Endothelial cell of umbilical vein (primary cell): ENCODE data around the gene RBM39. TPM values are rescaled to one million over a fixed set of nuclear protein-coding genes. Genes with fewer than 3 reads are reported as not detected.

ENCODE experiments used
- BruUV-seq: library from RNA; stranded (reverse); fragments of 400-500 nt; replicated peaks from 2 replicates; lab custom pipeline; 2021; lab: Mats Ljungman, UMichigan
- CTCF ChIA-PET: fragments of 300-600, 350-600 bp; sonication (Branson Sonifier 250); formaldehyde crosslinking; loops from one replicate; lab custom pipeline; 2021; ENCODE audit warnings: antibody characterized with exemption, inconsistent platforms; lab: Charles Lee
- POLR2A ChIA-PET: fragments of 300-600, 350-600 bp; sonication (Branson Sonifier 250); formaldehyde crosslinking; loops from one replicate; lab custom pipeline; 2021; ENCODE audit warnings: antibody characterized with exemption, inconsistent platforms; lab: Charles Lee
- DNase-seq: peaks from one replicate; pipeline ENCODE4 v3.0.0-alpha.2; 2011; ENCODE audit warnings: low read depth, low spot score
- FAIRE-seq: peaks from 2 replicates; lab custom pipeline; 2011; peaks lifted over from hg19 to GRCh38; lab: Jason Lieb, UNC
- H2AFZ ChIP-seq: 2 replicates; pipeline ENCODE4 v1.6.0; 2012; ENCODE audit warnings: low read depth, low read length, control low read depth, inconsistent platforms
- H3K27ac ChIP-seq: 2 replicates; pipeline ENCODE4 v1.5.1; 2011; ENCODE audit warnings: low read depth, mild to moderate bottlenecking, control low read depth, low read length, moderate library complexity; ENCODE audit not compliant: insufficient read depth
- H3K27me3 ChIP-seq, 2 experiments: 2 replicates each; pipeline versions ENCODE4 v1.6.0 to v1.6.1; 2011; ENCODE audit warnings: low read length in 2 of 2, mixed read lengths in 1 of 2; ENCODE audit not compliant: control insufficient read depth in 2 of 2, insufficient read depth in 2 of 2
- H3K36me3 ChIP-seq, 2 experiments: 2 replicates in 1 of 2; 3 replicates in 1 of 2; pipeline ENCODE4 v1.5.1; 2011; ENCODE audit warnings: low read length in 2 of 2, mild to moderate bottlenecking in 1 of 2, moderate library complexity in 1 of 2; ENCODE audit not compliant: control insufficient read depth in 2 of 2, insufficient read depth in 2 of 2; ENCODE audit errors: extremely low read depth in 1 of 2
- H3K4me1 ChIP-seq: 3 replicates; pipeline ENCODE4 v1.5.1; 2011; ENCODE audit warnings: mild to moderate bottlenecking, low read length; ENCODE audit not compliant: control insufficient read depth, insufficient read depth; ENCODE audit errors: extremely low read depth
- H3K4me2 ChIP-seq: 2 replicates; pipeline ENCODE4 v1.6.1; 2011; ENCODE audit warnings: low read length, control low read depth, mixed read lengths; ENCODE audit not compliant: insufficient read depth
- H3K4me3 ChIP-seq, 3 experiments: fragments of 200-600 bp in 1 of 3; sonication (generic), shearing (Covaris generic) in 1 of 3; replicated peaks in 1 of 3; 2 replicates each; pipeline ENCODE4 v1.5.1; 2011 to 2016; ENCODE audit warnings: control low read depth in 3 of 3, low read length in 3 of 3, mild to moderate bottlenecking in 2 of 3, inconsistent platforms in 1 of 3, low read depth in 1 of 3, moderate library complexity in 1 of 3; ENCODE audit not compliant: insufficient read depth in 1 of 3
- H3K79me2 ChIP-seq: 2 replicates; pipeline ENCODE4 v1.6.0; 2012; ENCODE audit warnings: low read length, inconsistent platforms; ENCODE audit not compliant: control insufficient read depth, insufficient read depth
- H3K9ac ChIP-seq: replicated peaks from 2 replicates; pipeline ENCODE3; 2011; ENCODE audit warnings: low read length, control low read depth; ENCODE audit not compliant: insufficient read depth; ENCODE audit errors: extremely low read depth
- H3K9me1 ChIP-seq: replicated peaks from 3 replicates; pipeline ENCODE4 v1.6.0; 2011; ENCODE audit warnings: mild to moderate bottlenecking, low read length; ENCODE audit not compliant: control insufficient read depth, insufficient read depth; ENCODE audit errors: extremely low read depth
- H3K9me3 ChIP-seq: replicated peaks from 2 replicates; pipeline ENCODE4 v1.5.1; 2012; ENCODE audit warnings: low read length, inconsistent platforms; ENCODE audit not compliant: control insufficient read depth, insufficient read depth
- H4K20me1 ChIP-seq: replicated peaks from 2 replicates; pipeline ENCODE3; 2011; ENCODE audit warnings: mild to moderate bottlenecking, low read length; ENCODE audit not compliant: control insufficient read depth, insufficient read depth; ENCODE audit errors: extremely low read depth
- CTCF ChIP-seq, 2 donors: IDR thresholded peaks; 1 replicate in 1 of 2; 2 replicates in 1 of 2; pipeline ENCODE4 v1.5.1; 2011; ENCODE audit warnings: low read length in 2 of 2, mild to moderate bottlenecking in 2 of 2, moderate library complexity in 2 of 2, control low read depth in 1 of 2, inconsistent platforms in 1 of 2, low read depth in 1 of 2; ENCODE audit not compliant: insufficient read depth in 1 of 2; ENCODE audit errors: extremely low read depth in 1 of 2
- EZH2 ChIP-seq: IDR thresholded peaks from 2 replicates; pipeline ENCODE4 v1.6.1; 2012; ENCODE audit warnings: borderline replicate concordance, low read depth, mild to moderate bottlenecking, moderate library complexity, low read length, inconsistent platforms; ENCODE audit not compliant: severe bottlenecking
- FOS ChIP-seq: IDR thresholded peaks from 2 replicates; pipeline ENCODE4 v1.6.1; 2011; ENCODE audit warnings: mild to moderate bottlenecking, low read length, moderate library complexity, borderline replicate concordance; ENCODE audit not compliant: insufficient read depth
- GATA2 ChIP-seq: IDR thresholded peaks from 2 replicates; pipeline ENCODE4 v1.7.0; 2011; ENCODE audit warnings: low read depth, mild to moderate bottlenecking, moderate library complexity, mixed read lengths, low read length; ENCODE audit not compliant: insufficient read length, insufficient read depth
- JUN ChIP-seq: IDR thresholded peaks from 2 replicates; pipeline ENCODE4 v1.6.1; 2011; ENCODE audit warnings: borderline replicate concordance, low read depth; ENCODE audit not compliant: insufficient read length, insufficient read depth
- MAX ChIP-seq: IDR thresholded peaks from 2 replicates; pipeline ENCODE4 v1.6.1; 2011; ENCODE audit not compliant: insufficient read depth, insufficient read length
- MYC ChIP-seq: IDR thresholded peaks from one replicate; pipeline ENCODE4 v1.6.1; 2011; ENCODE audit warnings: mild to moderate bottlenecking, low read depth, low read length
- POLR2A ChIP-seq: IDR thresholded peaks from 2 replicates; pipeline ENCODE4 v1.6.1; 2012; ENCODE audit warnings: low read depth, mild to moderate bottlenecking, control low read depth, low read length
- POLR2AphosphoS5 ChIP-seq: IDR thresholded peaks from 2 replicates; pipeline ENCODE4 v1.6.1; 2012; ENCODE audit warnings: low read depth, mild to moderate bottlenecking, control low read depth, low read length, moderate library complexity; ENCODE audit not compliant: insufficient read depth
- dilution Hi-C: fragments of 300-500 bp; cut with MboI; formaldehyde crosslinking; loops from one replicate; pipeline ENCODE4 v1.15.0; 2019; ENCODE audit warnings: low sequenced_read_pairs; ENCODE audit not compliant: extremely low pct_ligation_motif_present
- intact Hi-C: fragments of 100-400 bp; cut with micrococcal nuclease; formaldehyde crosslinking; loops from one replicate; pipeline ENCODE4 v1.10.0; 2022
- polyA plus RNA-seq, 4 experiments: library from polyadenylated mRNA; depleted of rRNA in 3 of 4; stranded (reverse) in 3 of 4; unstranded in 1 of 4; fragments of >200 nt; gene quantifications; 2 replicates each; pipeline versions ENCODE4 v1.2.1 to v1.2.3, GENCODE V29; 2011 to 2012; ENCODE audit warnings: missing spikeins in 1 of 4
- total RNA-seq: library from RNA; stranded (reverse); gene quantifications from 2 replicates; pipeline ENCODE4 v1.2.3, GENCODE V29; 2021

Gene RBM39
- total and polyA plus RNA-seq, 2 donors (not counting 3 experiments of a cell fraction or from before 2014, with no cell fraction given) = 106 to 309 TPM

GRCh38 chr20:35716330-35716729 is 25.7 kb downstream of the RBM39 start:
- H3K4me1 ChIP-seq = no peaks in the 10 kb centered on the region

More at GRCh38 chr20:35716330-35716729, 25.7 kb downstream of the RBM39 start:
- Histone ChIP-seq H3K9me3 (no peaks in the 10 kb centered on the region), H3K27me3 (no peaks in the 10 kb centered on the region), H2AFZ (no peak overlapping the region), H3K36me3 (peaks cover 44 to 55% of the 10 kb centered on the region in 2 experiments), H3K9me1 (no peaks in the 10 kb centered on the region), H3K9ac (no peak overlapping the region), H3K4me2 (no peak overlapping the region), H4K20me1 (peaks cover 13% of the 10 kb centered on the region), H3K27ac (no peak overlapping the region), H3K79me2 (peaks cover 82% of the 10 kb centered on the region), H3K4me3 (no peak overlapping the region)
- DNase-seq (no peak), FAIRE-seq (no peak)
- ChIA-PET POLR2A (interaction anchor here (0.7 to 0.8 kb wide), 2 partner anchors 26 to 97 kb away, joined by 3 read pairs; partner anchors contain the start of gene RBM39), CTCF (interaction anchor here (1.4 kb wide), 2 partner anchors 8 to 168 kb away, joined by 3 to 4 read pairs; no protein-coding TSS in a partner anchor)
- dilution Hi-C loops (no loop called here), intact Hi-C loops (no loop called here)
- BruUV-seq = no TSS peak
- TF ChIP-seq FOS = no peak
- no peak for TF ChIP-seq JUN
- no peak for TF ChIP-seq EZH2
- no peak for TF ChIP-seq MAX
- no peak for TF ChIP-seq POLR2A
- no peak for TF ChIP-seq GATA2
- TF ChIP-seq CTCF (IDR thresholded peaks at IDR 0.05; ENCODE audit: extremely low read depth in 1 of 2, insufficient read depth in 1 of 2, low read depth in 1 of 2, low read length in 2 of 2) = no peak
- TF ChIP-seq POLR2AphosphoS5 = no peak
- TF ChIP-seq MYC = no peak
